ENCODE results near the gene SYT7. TPM values are rescaled to one million over a fixed set of nuclear protein-coding genes. Genes with fewer than 3 reads are reported as not detected.

Gene SYT7
- total and polyA plus RNA-seq, 2 of the 8 experiments (the other 6 are each of a cell fraction or from before 2014, with no cell fraction given) = 9.6 to 10.5 TPM

DNA sequence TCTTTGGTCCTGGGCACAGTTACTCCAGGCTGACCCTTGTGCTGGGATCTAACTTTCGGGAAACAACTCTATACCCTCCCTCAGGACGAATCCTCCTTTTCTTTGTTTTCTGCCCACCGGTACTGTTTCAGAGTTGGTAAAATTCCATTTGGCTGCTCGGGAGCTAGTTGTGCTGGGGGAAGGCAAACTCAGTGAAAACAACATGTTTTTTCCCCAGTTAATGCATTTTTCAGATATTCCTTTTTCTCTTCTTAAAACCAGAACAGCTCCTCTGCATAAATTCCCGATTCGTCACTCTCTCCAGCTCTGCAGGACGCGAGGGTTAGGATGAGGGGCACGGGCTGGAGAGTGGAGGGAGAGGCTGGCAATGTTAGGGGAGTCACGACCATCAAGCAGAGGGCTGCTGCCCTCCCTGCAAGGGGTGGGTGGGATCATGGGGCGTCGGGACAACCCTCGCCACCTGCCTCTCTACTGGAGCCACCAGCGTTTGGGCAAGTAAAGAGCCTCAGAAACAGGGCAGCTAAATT is 41.0 kb downstream of the SYT7 start:
- POLR2A ChIA-PET (ENCODE audit: partially characterized antibody) = interaction anchor here (1.0 to 1.7 kb wide), 3 partner anchors 66 to 111 kb away, joined by 3 read pairs; no protein-coding TSS in a partner anchor
- Histone ChIP-seq H4K91ac (replicated peaks; ENCODE audit: insufficient read length, low read length) (no peak overlapping the region), H3K14ac (ENCODE audit: insufficient read length) (no peak overlapping the region), H3K36me3 (ENCODE audit: control insufficient read depth in 2 of 4, insufficient read depth in 4 of 4, low read length in 3 of 4) (no peaks in the 10 kb centered on the region), H2BK15ac (ENCODE audit: low read length) (peak overlapping the region; percentile 94; the same call in 1 of the 2 replicates), H3K9me3 (ENCODE audit: insufficient read depth in 2 of 2, low read depth in 1 of 2, low read length in 1 of 2) (no peaks in the 10 kb centered on the region), H3K4me2 (ENCODE audit: insufficient read depth in 1 of 2, low read depth in 2 of 2, low read length in 2 of 2) (no peak overlapping the region), H2BK120ac (replicated peaks; ENCODE audit: low read depth, low read length) (no peak overlapping the region), H2AFZ (ENCODE audit: low read length) (no peak overlapping the region), H2AK5ac (ENCODE audit: low read depth, low read length) (0 out of 2 replicates have a peak overlapping the region, but pooled peaks have one; percentile 53), H3K18ac (ENCODE audit: extremely low read depth, low read length) (0 out of 2 replicates have a peak overlapping the region, but pooled peaks have one; percentile 15), H3K4me3 (ENCODE audit: extremely low read depth in 1 of 4, insufficient read depth in 2 of 4, low read depth in 3 of 4, low read length in 4 of 4) (no peak overlapping the region), H4K5ac (ENCODE audit: insufficient read length, low read depth, low read length) (no peak overlapping the region), H3K4ac (replicated peaks; ENCODE audit: insufficient read length, low read depth, low read length) (no peak overlapping the region), H3K23ac (ENCODE audit: insufficient read length) (no peak overlapping the region), H3K79me1 (ENCODE audit: low read depth, low read length) (no peaks in the 10 kb centered on the region), H4K20me1 (replicated peaks in 1 of 2; ENCODE audit: control insufficient read depth in 1 of 2, insufficient read depth in 2 of 2, low read length in 2 of 2) (no peaks in the 10 kb centered on the region), H3K23me2 (ENCODE audit: low read depth, low read length) (no peaks in the 10 kb centered on the region), H2BK12ac (ENCODE audit: low read depth, low read length) (peak overlapping the region; percentile 53; the same call in 1 of the 2 replicates), H3K56ac (replicated peaks; ENCODE audit: insufficient read length, low read depth, low read length) (no peak overlapping the region), H3K27ac (ENCODE audit: low read depth, low read length) (no peak overlapping the region), H3K27me3 (replicated peaks in 1 of 4; ENCODE audit: control insufficient read depth in 3 of 4, extremely low read depth in 1 of 4, insufficient read depth in 3 of 4, low read length in 3 of 4) (no peaks in the 10 kb centered on the region; a peak in 1 of 7 replicates), H3K4me1 (replicated peaks in 1 of 4; ENCODE audit: control insufficient read depth in 3 of 4, insufficient read depth in 4 of 4, low read length in 3 of 4) (peaks cover 5 to 35% (median 18%) of the 10 kb centered on the region in 4 experiments), H3K79me2 (ENCODE audit: control insufficient read depth in 1 of 2, insufficient read depth in 2 of 2, low read length in 2 of 2) (no peaks in the 10 kb centered on the region), H4K8ac (ENCODE audit: extremely low read depth, insufficient read depth, low read length) (no peak overlapping the region), H3K9ac (replicated peaks in 1 of 4; ENCODE audit: extremely low read depth in 1 of 4, low read depth in 3 of 4, low read length in 3 of 4) (no peak overlapping the region), H2BK5ac (ENCODE audit: low read depth, low read length) (peak overlapping the region; percentile 56; the same call in 1 of the 2 replicates), H2BK20ac (ENCODE audit: low read length) (0 out of 2 replicates have a peak overlapping the region, but pooled peaks have one; percentile 66)
- CTCF ChIA-PET (ENCODE audit: partially characterized antibody) = interaction anchor here (0.6 to 23.7 kb wide), 25 partner anchors 8 to 181 kb away, joined by 3 to 330 read pairs (median 5); partner anchors contain the start of gene LRRC10B
- WGBS, 2 experiments (ENCODE audit: extremely low coverage in 1 of 2, insufficient coverage in 1 of 2, insufficient read length in 1 of 2, insufficient replicate concordance in 2 of 2, low coverage in 1 of 2, low lambda C conversion rate in 2 of 2, missing lambda C conversion rate in 1 of 2) = 68% methylated on average over 13 of the region's 14 CpGs; no CpG with 5 or more reads in 1 of the 2 experiments
- FAIRE-seq (no peak), DNase-seq (ENCODE audit: low read depth in 1 of 2, low spot score in 2 of 2) (no peak)
- TF ChIP-seq CHD2 (IDR thresholded peaks at IDR 0.05; ENCODE audit: low read length) (no peak), TBP (IDR thresholded peaks at IDR 0.05; ENCODE audit: low read depth, low read length) (no peak), POLR2AphosphoS5 (IDR thresholded peaks at IDR 0.05; ENCODE audit: low read depth, low read length) (no peak), HDAC2 (IDR thresholded peaks at IDR 0.05; ENCODE audit: borderline replicate concordance in 1 of 2, low read depth in 2 of 2, low read length in 2 of 2) (no peak), POU5F1 (IDR thresholded peaks at IDR 0.05; ENCODE audit: low read depth, low read length) (no peak), SIX5 (IDR thresholded peaks at IDR 0.05; ENCODE audit: low read depth, low read length) (no peak), RBBP5 (IDR thresholded peaks at IDR 0.05; ENCODE audit: borderline replicate concordance, low read depth, low read length) (no peak), NRF1 (IDR thresholded peaks at IDR 0.05; ENCODE audit: low read depth, low read length) (no peak)
- TF ChIP-seq, protein P1, sequence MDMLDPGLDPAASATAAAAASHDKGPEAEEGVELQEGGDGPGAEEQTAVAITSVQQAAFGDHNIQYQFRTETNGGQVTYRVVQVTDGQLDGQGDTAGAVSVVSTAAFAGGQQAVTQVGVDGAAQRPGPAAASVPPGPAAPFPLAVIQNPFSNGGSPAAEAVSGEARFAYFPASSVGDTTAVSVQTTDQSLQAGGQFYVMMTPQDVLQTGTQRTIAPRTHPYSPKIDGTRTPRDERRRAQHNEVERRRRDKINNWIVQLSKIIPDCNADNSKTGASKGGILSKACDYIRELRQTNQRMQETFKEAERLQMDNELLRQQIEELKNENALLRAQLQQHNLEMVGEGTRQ (IDR thresholded peaks at IDR 0.05; ENCODE audit: low read length) = no peak

Measured in H1 (cell line).